GM12873 (cell line): ENCODE measurements around the gene PERCC1.

Source experiments
- TF ChIP-seq, protein P1 (sequence below): IDR thresholded peaks from 2 replicates; pipeline ENCODE4 v1.5.1; 2012; ENCODE audit warnings: low read depth, mild to moderate bottlenecking, moderate library complexity, low read length, control low read depth; ENCODE audit not compliant: insufficient read depth; ENCODE audit errors: missing control alignments

Gene PERCC1

GRCh38 chr16:1392826-1393225 lies 38.1 kb upstream of the PERCC1 start:
- TF ChIP-seq, protein P1, sequence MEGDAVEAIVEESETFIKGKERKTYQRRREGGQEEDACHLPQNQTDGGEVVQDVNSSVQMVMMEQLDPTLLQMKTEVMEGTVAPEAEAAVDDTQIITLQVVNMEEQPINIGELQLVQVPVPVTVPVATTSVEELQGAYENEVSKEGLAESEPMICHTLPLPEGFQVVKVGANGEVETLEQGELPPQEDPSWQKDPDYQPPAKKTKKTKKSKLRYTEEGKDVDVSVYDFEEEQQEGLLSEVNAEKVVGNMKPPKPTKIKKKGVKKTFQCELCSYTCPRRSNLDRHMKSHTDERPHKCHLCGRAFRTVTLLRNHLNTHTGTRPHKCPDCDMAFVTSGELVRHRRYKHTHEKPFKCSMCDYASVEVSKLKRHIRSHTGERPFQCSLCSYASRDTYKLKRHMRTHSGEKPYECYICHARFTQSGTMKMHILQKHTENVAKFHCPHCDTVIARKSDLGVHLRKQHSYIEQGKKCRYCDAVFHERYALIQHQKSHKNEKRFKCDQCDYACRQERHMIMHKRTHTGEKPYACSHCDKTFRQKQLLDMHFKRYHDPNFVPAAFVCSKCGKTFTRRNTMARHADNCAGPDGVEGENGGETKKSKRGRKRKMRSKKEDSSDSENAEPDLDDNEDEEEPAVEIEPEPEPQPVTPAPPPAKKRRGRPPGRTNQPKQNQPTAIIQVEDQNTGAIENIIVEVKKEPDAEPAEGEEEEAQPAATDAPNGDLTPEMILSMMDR, result no peak

DNA sequence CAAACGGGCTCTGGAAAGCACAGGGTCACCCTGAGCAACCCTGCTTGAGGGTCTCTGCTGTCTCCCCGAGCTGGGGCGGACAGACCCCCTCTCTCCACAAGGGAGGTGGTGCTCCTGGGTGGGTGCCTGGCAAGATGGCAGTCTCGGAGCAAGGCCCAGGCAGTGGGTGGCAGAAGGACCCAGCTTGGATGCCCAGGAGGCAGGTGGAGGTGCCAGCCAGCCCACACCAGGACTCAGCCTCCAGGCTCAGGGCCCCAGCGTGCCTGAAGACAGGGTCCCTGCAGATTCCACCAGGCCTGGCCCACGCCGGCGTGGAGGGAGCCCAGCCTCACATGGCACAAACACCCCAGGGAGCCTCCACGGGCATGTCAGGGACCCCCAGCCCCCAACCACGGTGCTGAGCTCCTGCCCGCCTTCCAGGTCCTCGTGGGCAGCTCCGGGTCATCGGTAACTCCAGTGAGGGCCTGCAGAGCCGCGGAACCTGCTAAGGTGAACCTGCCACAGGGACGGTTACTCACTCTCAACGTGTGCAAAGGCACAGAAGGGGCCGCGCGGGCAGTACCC lies 37.2 kb upstream of the PERCC1 start:
- TF ChIP-seq, protein P1, result no peak

DNA sequence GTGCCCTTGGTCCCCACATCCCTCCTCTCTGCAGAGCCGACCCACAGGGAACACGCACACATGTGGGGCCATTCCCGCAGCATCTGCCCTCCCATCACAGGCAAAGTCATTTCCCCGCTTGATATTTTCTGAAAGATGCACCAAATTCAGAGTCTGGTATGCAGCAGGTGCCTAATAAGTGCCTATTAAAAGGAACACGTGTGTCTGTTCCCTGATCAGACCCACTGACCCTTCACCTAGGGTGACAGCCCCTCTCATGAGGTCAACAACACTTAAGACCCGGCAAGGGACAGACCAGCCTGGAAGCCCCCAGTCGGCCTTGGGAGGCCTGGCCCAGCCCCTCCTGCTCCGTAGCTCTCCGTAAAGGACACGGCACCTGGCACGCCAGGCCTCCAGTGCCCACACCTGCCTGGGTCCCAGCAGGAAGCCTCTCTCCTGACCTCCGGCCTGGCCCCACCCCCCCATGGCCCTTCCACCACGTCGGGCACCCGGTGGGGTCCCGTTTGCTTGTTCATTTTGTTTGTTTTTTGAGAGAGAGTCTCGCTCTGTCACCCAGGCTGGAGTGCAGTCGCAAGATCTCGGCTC lies 36.4 kb upstream of the PERCC1 start:
- TF ChIP-seq, protein P1, result no peak

DNA sequence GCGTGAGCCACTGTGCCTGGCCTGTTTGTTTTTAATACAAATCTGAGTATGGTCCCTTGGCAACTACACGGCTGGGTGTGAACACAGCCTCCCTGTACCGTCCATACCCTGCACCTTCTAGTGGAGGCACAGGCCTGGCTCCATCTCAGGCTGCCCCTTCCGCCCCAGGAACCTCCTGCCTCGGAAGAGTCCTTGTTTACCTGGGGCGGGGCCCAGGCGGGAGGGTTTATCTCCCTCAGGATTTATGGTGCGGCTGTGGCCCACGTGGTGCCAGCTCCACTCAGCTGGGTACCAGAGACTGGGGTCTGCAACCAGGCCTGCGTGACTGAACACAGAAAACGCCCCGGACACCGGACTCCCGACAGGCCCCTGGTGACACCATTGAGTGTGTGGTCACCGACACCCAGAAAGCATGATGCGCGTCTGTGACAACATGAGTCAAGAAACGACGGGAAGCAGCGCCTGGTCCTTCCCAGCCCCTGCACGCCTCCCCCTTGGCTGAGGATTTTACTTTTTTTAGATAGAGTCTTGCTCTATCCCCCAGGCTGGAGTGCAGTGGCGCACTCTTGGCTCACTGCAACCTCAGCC lies 35.3 kb upstream of the PERCC1 start:
- TF ChIP-seq, protein P1, result no peak

DNA sequence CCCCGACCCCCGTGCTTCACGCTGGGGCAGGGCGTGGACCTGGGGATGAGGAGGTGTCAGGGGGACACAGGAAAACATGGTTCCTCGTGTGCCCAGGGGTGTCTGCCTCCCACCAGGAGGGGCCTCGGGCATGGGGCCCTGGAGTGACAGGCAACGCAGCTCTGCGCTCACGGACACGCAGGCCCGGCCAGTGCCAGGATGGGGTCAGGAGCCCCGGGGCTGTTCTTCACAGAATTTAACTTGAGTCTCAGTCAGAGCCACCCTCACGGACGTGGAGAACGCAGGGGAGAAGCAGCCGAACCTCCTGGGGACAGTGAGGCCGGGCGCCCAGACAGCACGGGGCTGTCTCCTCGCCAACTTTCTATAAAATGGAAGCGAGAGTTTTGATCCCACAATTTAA lies 33.1 kb upstream of the PERCC1 start:
- TF ChIP-seq, protein P1, result no peak

- TF ChIP-seq, protein P1, result no peak
These were observed 32.5 kb upstream of the PERCC1 start for GRCh38 chr16:1398351-1398750.

GRCh38 chr16:1398826-1399581 lies 31.9 kb upstream of the PERCC1 start:
- TF ChIP-seq, protein P1, result no peak
